ENCODE data around the gene CCNL1. TPM values are rescaled to one million over a fixed set of nuclear protein-coding genes. Genes with fewer than 3 reads are reported as not detected.

CCNL1 gene
- total RNA-seq, 1 donor from 2014 or later, result 241 TPM

DNA sequence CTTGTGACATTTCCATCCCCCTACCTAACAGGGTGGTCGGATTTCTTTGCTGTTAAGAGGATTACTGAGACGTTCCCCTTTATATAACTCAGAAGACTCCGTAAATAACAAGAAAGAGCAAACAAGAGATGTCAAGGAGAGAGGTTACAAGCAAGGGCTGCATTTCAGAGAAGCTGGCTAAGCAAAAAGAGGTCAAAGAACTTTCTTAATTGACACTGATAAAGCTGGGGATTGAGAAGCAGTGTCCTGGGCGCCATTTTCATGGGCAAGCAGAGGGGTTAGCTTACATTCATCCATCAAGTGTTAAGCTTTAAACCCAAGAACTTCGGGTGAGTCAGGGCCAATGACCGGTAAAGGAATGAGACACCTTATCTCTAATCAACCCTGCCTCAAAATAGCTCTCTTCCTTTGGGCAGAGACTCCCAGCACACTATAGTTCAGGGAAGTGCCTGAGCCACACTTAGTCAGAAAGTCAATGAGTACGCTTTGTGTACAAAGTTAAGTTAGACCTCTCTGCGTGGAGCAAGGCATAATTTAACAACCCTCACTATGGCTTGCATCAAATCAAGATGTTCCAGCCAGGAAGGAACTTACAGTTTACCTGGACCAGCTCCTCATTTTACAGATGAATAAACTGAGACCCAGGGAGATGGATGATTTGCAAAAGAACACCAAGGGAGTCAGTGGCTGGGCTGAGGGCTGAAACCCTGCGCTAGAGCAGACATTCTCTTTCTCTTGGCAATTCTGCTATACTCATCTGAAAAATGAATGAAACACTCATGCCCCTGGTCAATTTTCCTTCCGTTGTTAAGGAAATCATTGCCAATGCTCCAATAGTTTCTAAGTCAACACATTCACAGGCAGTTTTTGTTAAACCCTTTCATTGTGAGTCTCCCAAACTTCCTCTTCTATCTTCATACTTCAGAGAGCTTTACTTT lies 44.6 kb downstream of the CCNL1 start:
- intact Hi-C loops (cut with DNase I), result no loop called here
- Histone ChIP-seq H3K27ac (no peak overlapping the region), H3K4me3 (no peak overlapping the region), H3K36me3 (no peaks in the 10 kb centered on the region), H3K27me3 (no peaks in the 10 kb centered on the region), H3K9me3 (no peaks in the 10 kb centered on the region), H3K4me1 (no peaks in the 10 kb centered on the region)
- TF ChIP-seq, protein P1, sequence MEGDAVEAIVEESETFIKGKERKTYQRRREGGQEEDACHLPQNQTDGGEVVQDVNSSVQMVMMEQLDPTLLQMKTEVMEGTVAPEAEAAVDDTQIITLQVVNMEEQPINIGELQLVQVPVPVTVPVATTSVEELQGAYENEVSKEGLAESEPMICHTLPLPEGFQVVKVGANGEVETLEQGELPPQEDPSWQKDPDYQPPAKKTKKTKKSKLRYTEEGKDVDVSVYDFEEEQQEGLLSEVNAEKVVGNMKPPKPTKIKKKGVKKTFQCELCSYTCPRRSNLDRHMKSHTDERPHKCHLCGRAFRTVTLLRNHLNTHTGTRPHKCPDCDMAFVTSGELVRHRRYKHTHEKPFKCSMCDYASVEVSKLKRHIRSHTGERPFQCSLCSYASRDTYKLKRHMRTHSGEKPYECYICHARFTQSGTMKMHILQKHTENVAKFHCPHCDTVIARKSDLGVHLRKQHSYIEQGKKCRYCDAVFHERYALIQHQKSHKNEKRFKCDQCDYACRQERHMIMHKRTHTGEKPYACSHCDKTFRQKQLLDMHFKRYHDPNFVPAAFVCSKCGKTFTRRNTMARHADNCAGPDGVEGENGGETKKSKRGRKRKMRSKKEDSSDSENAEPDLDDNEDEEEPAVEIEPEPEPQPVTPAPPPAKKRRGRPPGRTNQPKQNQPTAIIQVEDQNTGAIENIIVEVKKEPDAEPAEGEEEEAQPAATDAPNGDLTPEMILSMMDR (IDR thresholded peaks at IDR 0.05), result no peak
- no peak for DNase-seq (ENCODE audit: low spot score in 2 of 2)

GRCh38 chr3:157113832-157114505 lies 46.0 kb downstream of the CCNL1 start:
- intact Hi-C loops (cut with DNase I), result no loop called here
- DNase-seq (ENCODE audit: low spot score in 2 of 2), result no peak
- no peak overlapping the region for H3K27ac ChIP-seq
- no peaks in the 10 kb centered on the region for H3K9me3 ChIP-seq
- no peaks in the 10 kb centered on the region for H3K4me1 ChIP-seq
- H3K27me3 ChIP-seq, result no peaks in the 10 kb centered on the region
- TF ChIP-seq, protein P1 (IDR thresholded peaks at IDR 0.05), result no peak
- H3K4me3 ChIP-seq, result no peak overlapping the region
- no peaks in the 10 kb centered on the region for H3K36me3 ChIP-seq

GRCh38 chr3:157112536-157112935 lies 47.4 kb downstream of the CCNL1 start:
- DNase-seq (ENCODE audit: low spot score in 2 of 2), result no peak
- no peaks in the 10 kb centered on the region for H3K9me3 ChIP-seq
- no peaks in the 10 kb centered on the region for H3K36me3 ChIP-seq
- TF ChIP-seq, protein P1 (IDR thresholded peaks at IDR 0.05), result no peak
- H3K4me3 ChIP-seq, result no peak overlapping the region
- H3K4me1 ChIP-seq, result no peaks in the 10 kb centered on the region
- no peak overlapping the region for H3K27ac ChIP-seq
- no peaks in the 10 kb centered on the region for H3K27me3 ChIP-seq
- intact Hi-C loops (cut with DNase I), result no loop called here

GRCh38 chr3:157111518-157111917 lies 48.4 kb downstream of the CCNL1 start:
- intact Hi-C loops (cut with DNase I), result no loop called here
- TF ChIP-seq, protein P1 (IDR thresholded peaks at IDR 0.05), result no peak
- no peaks in the 10 kb centered on the region for H3K36me3 ChIP-seq
- H3K9me3 ChIP-seq, result no peaks in the 10 kb centered on the region
- no peak for DNase-seq (ENCODE audit: low spot score in 2 of 2)
- H3K4me1 ChIP-seq, result no peaks in the 10 kb centered on the region
- H3K27ac ChIP-seq, result no peak overlapping the region
- no peak overlapping the region for H3K4me3 ChIP-seq
- no peaks in the 10 kb centered on the region for H3K27me3 ChIP-seq

GRCh38 chr3:157110761-157111278 lies 49.1 kb downstream of the CCNL1 start:
- H3K27me3 ChIP-seq, result no peaks in the 10 kb centered on the region
- TF ChIP-seq, protein P1 (IDR thresholded peaks at IDR 0.05), result no peak
- DNase-seq (ENCODE audit: low spot score in 2 of 2), result no peak
- H3K9me3 ChIP-seq, result no peaks in the 10 kb centered on the region
- H3K4me1 ChIP-seq, result no peaks in the 10 kb centered on the region
- no peaks in the 10 kb centered on the region for H3K36me3 ChIP-seq
- no peak overlapping the region for H3K4me3 ChIP-seq
- intact Hi-C loops (cut with DNase I), result no loop called here
- H3K27ac ChIP-seq, result no peak overlapping the region
